ENCODE measurements around the gene ABI1.

Gene ABI1

DNA sequence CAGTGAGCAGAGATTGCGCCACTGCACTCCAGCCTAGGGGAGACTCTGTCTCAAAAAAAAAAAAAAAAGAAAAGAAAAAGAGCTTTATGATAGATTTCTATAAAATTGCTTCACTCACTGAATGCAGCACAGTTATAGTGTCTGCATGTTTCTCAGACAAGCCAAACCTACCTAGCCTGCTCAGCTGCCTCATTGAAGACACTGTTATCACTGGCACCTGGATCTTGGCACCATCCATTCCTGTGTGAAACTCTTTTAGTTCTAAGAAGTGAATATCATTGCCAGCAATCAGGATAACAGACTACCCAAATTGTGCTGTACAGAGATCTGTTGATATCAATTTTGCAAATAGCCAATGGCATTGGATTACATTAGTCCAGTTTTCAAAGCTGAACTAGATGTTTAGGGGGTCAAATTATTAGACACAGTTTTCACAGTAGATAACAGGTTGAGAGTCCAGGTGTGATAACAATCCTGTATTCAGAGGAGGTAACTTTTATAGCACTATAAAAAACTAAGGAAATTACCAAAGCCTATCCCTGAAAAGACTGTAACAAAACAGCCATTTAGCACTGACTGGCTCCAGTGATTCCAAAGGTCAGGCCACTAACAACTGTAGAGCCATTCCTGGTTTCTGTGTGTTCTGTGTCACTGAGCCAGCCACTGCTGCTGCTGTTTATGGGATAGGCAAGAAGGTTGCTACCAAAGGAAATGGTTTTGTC lies 146.2 kb downstream of the ABI1 start:
- DNase-seq: no peak
- in situ Hi-C loops (cut with HindIII; ENCODE audit: low pct_ligation_motif_present, low sequenced_read_pairs): no loop called here
- Histone ChIP-seq H3K36me3 (replicated peaks) (peaks cover 8% of the 10 kb centered on the region), H3K27ac (no peak overlapping the region), H3K4me3 (ENCODE audit: low read depth, low read length) (no peak overlapping the region), H3K27me3 (replicated peaks) (no peaks in the 10 kb centered on the region)
- no peak for TF ChIP-seq CTCF (IDR thresholded peaks at IDR 0.05; ENCODE audit: low read depth, low read length, missing control alignments)

DNA sequence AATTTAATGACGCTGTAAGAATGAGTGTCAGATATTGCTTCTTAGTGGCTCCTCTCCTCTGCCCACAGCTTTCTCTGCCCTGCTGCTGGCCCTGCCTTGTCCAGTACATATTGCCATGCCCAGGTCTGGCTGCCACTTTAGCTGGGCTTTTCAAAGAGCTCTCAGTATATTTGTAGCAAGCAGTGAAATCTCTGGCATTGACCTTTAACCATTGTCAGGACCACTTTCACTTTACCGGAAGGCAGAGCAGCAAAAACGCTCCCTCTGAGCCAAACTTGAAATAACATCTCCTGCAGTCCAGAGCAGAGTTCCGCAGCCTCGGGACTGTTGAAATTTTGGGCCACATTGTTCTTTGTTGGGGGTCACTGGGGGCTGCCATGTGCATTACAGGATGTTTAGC lies 149.4 kb downstream of the ABI1 start:
- no peaks in the 10 kb centered on the region for H3K27me3 ChIP-seq (replicated peaks)
- no peak overlapping the region for H3K4me3 ChIP-seq (ENCODE audit: low read depth, low read length)
- peaks cover 22% of the 10 kb centered on the region for H3K36me3 ChIP-seq (replicated peaks)
- in situ Hi-C loops (cut with HindIII; ENCODE audit: low pct_ligation_motif_present, low sequenced_read_pairs): no loop called here
- H3K27ac ChIP-seq: no peak overlapping the region
- no peak for DNase-seq
- TF ChIP-seq CTCF (IDR thresholded peaks at IDR 0.05; ENCODE audit: low read depth, low read length, missing control alignments): no peak

GRCh38 chr10:26706936-26707335 lies 153.8 kb downstream of the ABI1 start:
- H3K4me3 ChIP-seq (ENCODE audit: low read depth, low read length): no peak overlapping the region
- in situ Hi-C loops (cut with HindIII; ENCODE audit: low pct_ligation_motif_present, low sequenced_read_pairs): no loop called here
- H3K27me3 ChIP-seq (replicated peaks): no peaks in the 10 kb centered on the region
- H3K36me3 ChIP-seq (replicated peaks): peaks cover 24% of the 10 kb centered on the region
- H3K27ac ChIP-seq: no peak overlapping the region
- TF ChIP-seq CTCF (IDR thresholded peaks at IDR 0.05; ENCODE audit: low read depth, low read length, missing control alignments): no peak
- DNase-seq: no peak

- no peak for DNase-seq
- Histone ChIP-seq H3K27ac (no peak overlapping the region), H3K27me3 (replicated peaks) (no peaks in the 10 kb centered on the region), H3K4me3 (ENCODE audit: low read depth, low read length) (no peak overlapping the region), H3K36me3 (replicated peaks) (peaks cover 20% of the 10 kb centered on the region)
- in situ Hi-C loops (cut with HindIII; ENCODE audit: low pct_ligation_motif_present, low sequenced_read_pairs): no loop called here
- no peak for TF ChIP-seq CTCF (IDR thresholded peaks at IDR 0.05; ENCODE audit: low read depth, low read length, missing control alignments)
Measured at GRCh38 chr10:26706206-26706605, 154.6 kb downstream of the ABI1 start.

DNA sequence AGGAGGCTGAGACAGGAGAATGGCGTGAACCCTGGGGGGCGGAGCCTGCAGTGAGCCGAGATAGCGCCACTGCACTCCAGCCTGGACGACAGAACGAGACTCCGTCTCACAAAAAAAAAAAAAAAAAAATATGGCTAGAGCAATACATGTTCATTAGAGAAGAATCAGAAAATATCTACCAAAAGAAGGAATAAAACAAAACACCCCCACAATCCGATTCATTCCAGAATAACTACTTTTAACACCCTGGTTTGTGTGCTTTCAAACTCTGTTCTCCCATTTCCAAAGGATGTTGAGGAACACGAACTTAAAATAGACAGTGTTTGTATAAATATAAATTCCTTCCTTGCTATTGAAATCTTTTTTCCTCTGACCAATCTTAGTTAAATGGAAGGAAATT lies 156.8 kb downstream of the ABI1 start:
- in situ Hi-C loops (cut with HindIII; ENCODE audit: low pct_ligation_motif_present, low sequenced_read_pairs): no loop called here
- H3K27me3 ChIP-seq (replicated peaks): no peaks in the 10 kb centered on the region
- TF ChIP-seq CTCF (IDR thresholded peaks at IDR 0.05; ENCODE audit: low read depth, low read length, missing control alignments): no peak
- peaks cover 20% of the 10 kb centered on the region for H3K36me3 ChIP-seq (replicated peaks)
- H3K4me3 ChIP-seq (ENCODE audit: low read depth, low read length): no peak overlapping the region
- no peak for DNase-seq
- no peak overlapping the region for H3K27ac ChIP-seq

- DNase-seq: no peak
- Histone ChIP-seq H3K27me3 (replicated peaks) (no peaks in the 10 kb centered on the region), H3K27ac (no peak overlapping the region), H3K36me3 (replicated peaks) (peaks cover 16% of the 10 kb centered on the region), H3K4me3 (ENCODE audit: low read depth, low read length) (no peak overlapping the region)
- TF ChIP-seq CTCF (IDR thresholded peaks at IDR 0.05; ENCODE audit: low read depth, low read length, missing control alignments): no peak
- in situ Hi-C loops (cut with HindIII; ENCODE audit: low pct_ligation_motif_present, low sequenced_read_pairs): no loop called here
Measured at GRCh38 chr10:26703096-26703495, 157.7 kb downstream of the ABI1 start.
